ENCODE measurements around the gene SEPSECS. TPM values are rescaled to one million over a fixed set of nuclear protein-coding genes. Genes with fewer than 3 reads are reported as not detected.

SEPSECS gene
- total RNA-seq, 3 donors from 2014 or later (not counting 1 experiment from before 2014, with no cell fraction given), result 18.5 to 26.6 (median 20.7) TPM

- Histone ChIP-seq H3K4me1 (ENCODE audit: control insufficient read depth, insufficient read depth, low read length) (no peaks in the 10 kb centered on the region), H3K36me3 (ENCODE audit: control insufficient read depth, insufficient read depth, low read length) (no peaks in the 10 kb centered on the region), H3K4me3 (ENCODE audit: low read length) (no peak overlapping the region), H3K27ac (ENCODE audit: low read length) (no peak overlapping the region), H3K27me3 (ENCODE audit: control insufficient read depth, insufficient read depth, low read length) (no peaks in the 10 kb centered on the region), H3K9me3 (ENCODE audit: control insufficient read depth, insufficient read depth, low read length) (no peaks in the 10 kb centered on the region)
- Mint-ChIP-seq H3K27ac (no peak overlapping the region), H3K27me3 (ENCODE audit: low read depth in 2 of 2) (no peaks in the 10 kb centered on the region), H3K36me3 (no peaks in the 10 kb centered on the region), H3K9me3 (no peaks in the 10 kb centered on the region), H3K4me1 (no peaks in the 10 kb centered on the region), H3K4me3 (no peak overlapping the region)
- intact Hi-C loops (cut with micrococcal nuclease), result no loop called here
- ATAC-seq (no peak), DNase-seq (no peak)
- WGBS (ENCODE audit: insufficient coverage), result 87% methylated on average over 11 of the region's 11 CpGs
- TF ChIP-seq CTCF (IDR thresholded peaks at IDR 0.05), result no peak
These were observed 47.8 kb downstream of the SEPSECS start for GRCh38 chr4:25112366-25112994.

- WGBS (ENCODE audit: insufficient coverage), result 83% methylated on average over 9 of the region's 11 CpGs
- intact Hi-C loops (cut with micrococcal nuclease), result no loop called here
- ATAC-seq (no peak), DNase-seq (no peak)
- no peak overlapping the region for H3K4me3 Mint-ChIP-seq
- H3K36me3 ChIP-seq (ENCODE audit: control insufficient read depth, insufficient read depth, low read length), result no peaks in the 10 kb centered on the region
- no peak overlapping the region for H3K27ac ChIP-seq (ENCODE audit: low read length)
- no peak for TF ChIP-seq CTCF (IDR thresholded peaks at IDR 0.05)
- H3K4me1 Mint-ChIP-seq, result no peaks in the 10 kb centered on the region
- no peaks in the 10 kb centered on the region for H3K27me3 ChIP-seq (ENCODE audit: control insufficient read depth, insufficient read depth, low read length)
- H3K4me3 ChIP-seq (ENCODE audit: low read length), result no peak overlapping the region
- H3K27ac Mint-ChIP-seq, result no peak overlapping the region
- no peaks in the 10 kb centered on the region for H3K9me3 ChIP-seq (ENCODE audit: control insufficient read depth, insufficient read depth, low read length)
- H3K4me1 ChIP-seq (ENCODE audit: control insufficient read depth, insufficient read depth, low read length), result no peaks in the 10 kb centered on the region
- H3K27me3 Mint-ChIP-seq (ENCODE audit: low read depth in 2 of 2), result no peaks in the 10 kb centered on the region
- no peaks in the 10 kb centered on the region for H3K9me3 Mint-ChIP-seq
- no peaks in the 10 kb centered on the region for H3K36me3 Mint-ChIP-seq
These were observed 48.5 kb downstream of the SEPSECS start for GRCh38 chr4:25111648-25112196.

- intact Hi-C loops (cut with micrococcal nuclease), result no loop called here
- 73% methylated on average over 8 of the region's 8 CpGs for WGBS (ENCODE audit: insufficient coverage)
- no peaks in the 10 kb centered on the region for H3K36me3 Mint-ChIP-seq
- TF ChIP-seq CTCF (IDR thresholded peaks at IDR 0.05), result no peak
- no peaks in the 10 kb centered on the region for H3K9me3 Mint-ChIP-seq
- no peak overlapping the region for H3K27ac Mint-ChIP-seq
- ATAC-seq (no peak), DNase-seq (no peak)
- H3K9me3 ChIP-seq (ENCODE audit: control insufficient read depth, insufficient read depth, low read length), result no peaks in the 10 kb centered on the region
- no peak overlapping the region for H3K4me3 ChIP-seq (ENCODE audit: low read length)
- no peaks in the 10 kb centered on the region for H3K4me1 ChIP-seq (ENCODE audit: control insufficient read depth, insufficient read depth, low read length)
- H3K4me3 Mint-ChIP-seq, result no peak overlapping the region
- H3K27me3 Mint-ChIP-seq (ENCODE audit: low read depth in 2 of 2), result peaks cover 0 to 2% of the 10 kb centered on the region in 2 donors
- no peaks in the 10 kb centered on the region for H3K27me3 ChIP-seq (ENCODE audit: control insufficient read depth, insufficient read depth, low read length)
- H3K27ac ChIP-seq (ENCODE audit: low read length), result no peak overlapping the region
- H3K4me1 Mint-ChIP-seq, result no peaks in the 10 kb centered on the region
- no peaks in the 10 kb centered on the region for H3K36me3 ChIP-seq (ENCODE audit: control insufficient read depth, insufficient read depth, low read length)
These were observed 49.5 kb downstream of the SEPSECS start for GRCh38 chr4:25110527-25111329.
